ENCODE measurements around the gene GRIN2A.

GRIN2A gene

DNA sequence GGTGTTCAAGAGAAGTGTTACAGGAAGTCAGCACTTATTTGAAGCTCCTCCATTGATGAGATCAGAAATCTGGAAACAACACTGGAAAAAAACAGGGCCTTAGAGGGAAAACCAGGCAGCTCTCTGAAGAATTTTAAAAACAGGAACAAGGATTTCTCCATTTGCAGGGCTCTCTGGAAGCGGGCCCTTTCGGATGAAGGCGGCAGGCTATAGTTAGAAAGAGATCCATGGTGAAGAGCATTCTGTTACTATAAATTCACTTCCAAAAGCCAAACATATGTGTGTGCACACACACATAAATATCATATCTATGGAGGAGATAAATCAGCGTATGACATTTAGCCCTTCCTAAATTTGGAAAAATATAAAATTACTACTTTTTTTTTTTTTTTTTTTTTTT is 42.6 kb upstream of the GRIN2A start:
- DNase-seq (ENCODE audit: low read depth): no peak
- H3K4me3 ChIP-seq (ENCODE audit: low read depth, low read length): no peak overlapping the region
- TF ChIP-seq, protein P1, sequence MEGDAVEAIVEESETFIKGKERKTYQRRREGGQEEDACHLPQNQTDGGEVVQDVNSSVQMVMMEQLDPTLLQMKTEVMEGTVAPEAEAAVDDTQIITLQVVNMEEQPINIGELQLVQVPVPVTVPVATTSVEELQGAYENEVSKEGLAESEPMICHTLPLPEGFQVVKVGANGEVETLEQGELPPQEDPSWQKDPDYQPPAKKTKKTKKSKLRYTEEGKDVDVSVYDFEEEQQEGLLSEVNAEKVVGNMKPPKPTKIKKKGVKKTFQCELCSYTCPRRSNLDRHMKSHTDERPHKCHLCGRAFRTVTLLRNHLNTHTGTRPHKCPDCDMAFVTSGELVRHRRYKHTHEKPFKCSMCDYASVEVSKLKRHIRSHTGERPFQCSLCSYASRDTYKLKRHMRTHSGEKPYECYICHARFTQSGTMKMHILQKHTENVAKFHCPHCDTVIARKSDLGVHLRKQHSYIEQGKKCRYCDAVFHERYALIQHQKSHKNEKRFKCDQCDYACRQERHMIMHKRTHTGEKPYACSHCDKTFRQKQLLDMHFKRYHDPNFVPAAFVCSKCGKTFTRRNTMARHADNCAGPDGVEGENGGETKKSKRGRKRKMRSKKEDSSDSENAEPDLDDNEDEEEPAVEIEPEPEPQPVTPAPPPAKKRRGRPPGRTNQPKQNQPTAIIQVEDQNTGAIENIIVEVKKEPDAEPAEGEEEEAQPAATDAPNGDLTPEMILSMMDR (conservative IDR thresholded peaks at IDR 0.05; ENCODE audit: low read depth, low read length): no peak

- TF ChIP-seq, protein P1 (conservative IDR thresholded peaks at IDR 0.05; ENCODE audit: low read depth, low read length): no peak
- no peak for DNase-seq (ENCODE audit: low read depth)
- no peak overlapping the region for H3K4me3 ChIP-seq (ENCODE audit: low read depth, low read length)
Observed at GRCh38 chr16:10220942-10221341, 38.7 kb upstream of the GRIN2A start.

DNA sequence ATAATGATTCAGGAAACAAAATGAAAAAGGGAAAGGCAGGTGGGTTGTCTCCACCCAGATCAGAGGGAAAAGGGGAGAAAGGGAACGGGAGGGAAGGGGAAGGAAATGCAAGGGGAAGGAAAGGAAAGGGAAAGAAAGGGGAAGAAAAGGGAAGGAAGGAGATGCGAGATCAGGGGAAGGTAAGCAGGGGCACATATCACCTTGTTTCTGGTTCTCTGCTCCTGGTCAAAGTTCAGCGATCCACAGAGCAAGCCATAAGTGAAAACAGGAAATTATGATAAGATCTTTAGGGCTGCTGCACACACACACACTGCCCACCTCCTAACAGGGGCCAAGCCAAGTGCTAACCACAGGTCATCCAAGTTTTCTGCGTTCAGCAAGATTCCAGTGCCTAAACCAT is 37.5 kb upstream of the GRIN2A start:
- H3K4me3 ChIP-seq (ENCODE audit: low read depth, low read length): no peak overlapping the region
- TF ChIP-seq, protein P1 (conservative IDR thresholded peaks at IDR 0.05; ENCODE audit: low read depth, low read length): no peak
- DNase-seq (ENCODE audit: low read depth): no peak

DNA sequence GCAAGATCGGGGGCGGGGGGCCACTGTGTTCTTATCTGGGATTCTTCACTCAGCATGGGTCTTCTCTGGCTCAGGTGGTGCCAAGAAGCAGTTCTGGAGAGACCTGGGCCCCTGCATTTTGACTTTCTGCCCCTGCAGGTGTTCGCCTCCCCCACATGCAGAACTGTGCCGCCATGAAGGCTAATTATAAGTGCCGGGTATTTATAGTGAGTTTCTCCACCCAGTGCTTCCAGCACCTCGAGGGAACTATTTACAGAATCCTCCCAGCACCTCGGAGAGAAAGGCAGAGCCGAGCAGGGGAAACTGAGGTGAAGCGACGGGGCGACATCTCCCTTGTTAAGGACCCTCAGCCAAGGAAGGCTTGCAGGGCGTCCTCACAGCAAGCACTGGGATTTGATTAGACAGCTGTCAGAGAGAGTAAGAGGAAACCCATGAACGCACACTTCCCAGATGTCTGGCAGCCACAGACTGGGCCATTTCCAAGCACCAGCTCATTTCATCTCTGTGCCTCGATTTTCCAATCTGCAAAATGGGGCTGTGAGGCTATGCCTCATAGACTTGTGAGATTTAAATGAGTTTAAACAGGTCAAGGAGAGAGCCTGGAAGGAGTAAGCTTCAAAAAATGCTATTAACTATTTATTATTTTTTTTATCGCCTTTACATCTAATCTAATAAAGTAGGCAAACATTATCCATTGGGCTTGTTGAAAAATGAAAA is 36.4 kb upstream of the GRIN2A start:
- DNase-seq (ENCODE audit: low read depth): no peak
- H3K4me3 ChIP-seq (ENCODE audit: low read depth, low read length): no peak overlapping the region

GRCh38 chr16:10213748-10214147 is 31.5 kb upstream of the GRIN2A start:
- TF ChIP-seq, protein P1 (conservative IDR thresholded peaks at IDR 0.05; ENCODE audit: low read depth, low read length): no peak
- DNase-seq (ENCODE audit: low read depth): no peak
- no peak overlapping the region for H3K4me3 ChIP-seq (ENCODE audit: low read depth, low read length)

More for the DNA sequence above, 36.4 kb upstream of the GRIN2A start:
- TF ChIP-seq, protein P1 (conservative IDR thresholded peaks at IDR 0.05; ENCODE audit: low read depth, low read length): no peak

DNA sequence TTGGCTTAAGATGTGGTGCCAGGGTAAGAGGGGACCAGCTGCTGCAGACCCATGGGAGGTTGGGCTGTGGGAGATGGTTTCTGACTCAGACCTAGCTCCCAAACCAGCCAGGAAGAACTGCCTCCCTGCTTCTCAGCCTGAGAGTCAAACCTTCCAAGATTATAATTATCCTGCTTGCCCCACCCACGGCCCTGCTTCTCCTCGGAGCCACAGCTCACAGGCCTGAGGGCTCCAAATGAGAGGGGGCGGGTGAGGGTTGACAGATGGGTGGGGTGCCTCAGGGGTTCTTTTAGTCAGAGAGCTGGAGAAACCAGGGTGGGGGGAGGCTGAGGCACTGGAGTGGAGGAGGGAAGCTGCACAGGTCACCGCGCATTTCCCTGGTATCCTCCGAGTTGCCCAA is 28.7 kb upstream of the GRIN2A start:
- no peak overlapping the region for H3K4me3 ChIP-seq (ENCODE audit: low read depth, low read length)
- no peak for DNase-seq (ENCODE audit: low read depth)
- TF ChIP-seq, protein P1 (conservative IDR thresholded peaks at IDR 0.05; ENCODE audit: low read depth, low read length): no peak

- TF ChIP-seq, protein P1 (conservative IDR thresholded peaks at IDR 0.05; ENCODE audit: low read depth, low read length): no peak
- H3K4me3 ChIP-seq (ENCODE audit: low read depth, low read length): no peak overlapping the region
- DNase-seq (ENCODE audit: low read depth): no peak
Observed at GRCh38 chr16:10206865-10207264, 24.6 kb upstream of the GRIN2A start.

Measured in choroid plexus epithelial cell (primary cell).